Left lung (tissue), 10 donors: Measurements from ENCODE around the gene CAMTA1. TPM values are rescaled to one million over a fixed set of nuclear protein-coding genes. Genes with fewer than 3 reads are reported as not detected.

Source experiments
- ATAC-seq: fragments of 200-7000 bp; cut with Tn5 transposase; one replicate; pipeline ENCODE4 v1.9.1; 2020; ENCODE audit warnings: moderate library complexity
- DNase-seq, 4 donors: peaks; one replicate each; pipeline ENCODE4 v3.0.0-alpha.2; 2013 to 2020
- H3K27ac ChIP-seq, 2 donors: fragments of 200-600 bp; sonication (generic) in 1 of 2; one replicate each; pipeline versions ENCODE4 v1.5.0 to v1.8.0; 2020 to 2021
- H3K27me3 ChIP-seq, 2 donors: fragments of 200-600 bp; sonication (generic) in 1 of 2; one replicate each; pipeline versions ENCODE4 v1.5.0 to v1.8.0; 2020 to 2021
- H3K36me3 ChIP-seq, 2 donors: fragments of 200-600 bp; sonication (generic) in 1 of 2; one replicate each; pipeline versions ENCODE4 v1.5.0 to v1.8.0; 2020 to 2021
- H3K4me1 ChIP-seq, 2 donors: fragments of 200-600 bp; one replicate each; pipeline ENCODE4 v1.8.0; 2021
- H3K4me3 ChIP-seq, 2 donors: fragments of 200-600 bp; sonication (generic) in 1 of 2; one replicate each; pipeline versions ENCODE4 v1.5.0 to v1.8.0; 2020 to 2021; ENCODE audit warnings: mild to moderate bottlenecking in 1 of 2
- H3K9me3 ChIP-seq, 2 donors: fragments of 200-600 bp; sonication (generic) in 1 of 2; one replicate each; pipeline versions ENCODE4 v1.5.0 to v1.8.0; 2020 to 2021
- intact Hi-C, 2 donors: fragments of 100-400 bp; cut with DNase I; formaldehyde crosslinking; loops; one replicate each; pipeline versions ENCODE4 v1.11.2 to v1.14.2; 2022
- polyA plus RNA-seq, 6 donors: library from polyadenylated mRNA; unstranded; fragments of 120-200 nt; gene quantifications; one replicate each; pipeline ENCODE4 v1.2.1, GENCODE V29; 2013; ENCODE audit not compliant: insufficient read length in 6 of 6
- total RNA-seq, 2 donors: library from RNA; stranded (reverse); fragmentation: NEBNext Ultra II Directional; extraction: Animal tissue kit (Norgen Biotek cat#: 25700); gene quantifications; one replicate each; pipeline ENCODE4 v1.2.1, GENCODE V29; 2021
- TF ChIP-seq, protein P1 (sequence below), 2 donors: fragments of 200-600 bp; sonication (generic) in 1 of 2; IDR thresholded peaks; one replicate each; pipeline versions ENCODE4 v1.5.0 to v1.8.0; 2021; ENCODE audit warnings: antibody characterized with exemption in 2 of 2
- donor health status: DM: no; HTN: yes; CAD: no.
- donor health status: DM: no; HTN: no; CAD: no.

Gene CAMTA1
- total and polyA plus RNA-seq, 8 donors = 42.7 to 69.1 (median 49.4) TPM

DNA sequence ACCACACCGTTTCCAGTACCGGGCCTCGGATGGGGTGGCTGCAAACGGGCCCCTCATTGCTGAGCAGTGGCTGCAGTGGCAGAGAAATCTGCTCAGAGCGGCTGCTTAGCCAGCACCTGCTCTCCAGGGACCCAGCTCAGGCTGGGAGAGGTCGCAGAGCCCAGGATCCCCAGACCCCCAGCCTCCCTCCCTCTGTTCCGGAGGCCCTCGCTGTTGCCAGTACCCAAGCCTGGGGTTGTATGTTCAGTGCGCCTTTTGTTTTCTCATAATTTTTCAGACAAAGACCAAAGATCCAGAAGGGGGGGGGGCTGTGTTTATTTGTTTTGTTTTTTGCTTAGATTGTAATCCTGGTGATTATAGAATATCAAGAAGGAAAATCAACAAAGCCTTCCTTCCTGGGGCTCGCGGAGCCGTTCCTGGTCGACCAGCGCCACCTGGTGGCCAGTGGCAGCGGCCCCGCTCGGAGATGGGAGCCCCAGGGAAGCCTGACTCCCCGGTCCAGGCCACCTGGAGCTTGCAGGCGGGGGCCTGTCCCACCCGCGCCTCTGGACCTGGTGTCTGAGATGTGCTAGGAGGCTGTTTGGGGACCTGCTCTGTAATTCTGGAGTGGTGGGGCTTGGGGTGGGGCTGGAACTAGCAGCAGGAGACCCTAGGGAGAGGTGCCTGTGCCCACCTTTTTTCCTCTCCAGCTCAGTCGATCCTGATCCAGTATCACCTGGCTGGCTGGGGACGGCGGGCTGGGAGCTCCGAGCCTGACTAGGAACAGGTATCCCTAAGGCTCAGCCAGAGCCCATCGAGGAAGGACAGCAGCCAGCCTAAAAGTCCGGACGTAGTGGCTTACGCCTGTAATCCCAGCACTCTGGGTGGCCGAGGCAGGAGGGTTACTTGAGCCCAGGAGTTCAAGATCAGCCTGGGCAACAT is 862.0 kb downstream of the CAMTA1 start:
- Histone ChIP-seq H3K4me1 (peaks cover 0 to 23% of the 10 kb centered on the region in 2 donors), H3K9me3 (no peaks in the 10 kb centered on the region), H3K27ac (no peak overlapping the region), H3K4me3 (no peak overlapping the region), H3K36me3 (no peaks in the 10 kb centered on the region), H3K27me3 (peaks cover 0 to 15% of the 10 kb centered on the region in 2 donors)
- ATAC-seq (peak; percentile 53), DNase-seq (peak in 3 of 4 donors; percentile 64 to 94 (median 70))
- TF ChIP-seq, protein P1, sequence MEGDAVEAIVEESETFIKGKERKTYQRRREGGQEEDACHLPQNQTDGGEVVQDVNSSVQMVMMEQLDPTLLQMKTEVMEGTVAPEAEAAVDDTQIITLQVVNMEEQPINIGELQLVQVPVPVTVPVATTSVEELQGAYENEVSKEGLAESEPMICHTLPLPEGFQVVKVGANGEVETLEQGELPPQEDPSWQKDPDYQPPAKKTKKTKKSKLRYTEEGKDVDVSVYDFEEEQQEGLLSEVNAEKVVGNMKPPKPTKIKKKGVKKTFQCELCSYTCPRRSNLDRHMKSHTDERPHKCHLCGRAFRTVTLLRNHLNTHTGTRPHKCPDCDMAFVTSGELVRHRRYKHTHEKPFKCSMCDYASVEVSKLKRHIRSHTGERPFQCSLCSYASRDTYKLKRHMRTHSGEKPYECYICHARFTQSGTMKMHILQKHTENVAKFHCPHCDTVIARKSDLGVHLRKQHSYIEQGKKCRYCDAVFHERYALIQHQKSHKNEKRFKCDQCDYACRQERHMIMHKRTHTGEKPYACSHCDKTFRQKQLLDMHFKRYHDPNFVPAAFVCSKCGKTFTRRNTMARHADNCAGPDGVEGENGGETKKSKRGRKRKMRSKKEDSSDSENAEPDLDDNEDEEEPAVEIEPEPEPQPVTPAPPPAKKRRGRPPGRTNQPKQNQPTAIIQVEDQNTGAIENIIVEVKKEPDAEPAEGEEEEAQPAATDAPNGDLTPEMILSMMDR (IDR thresholded peaks at IDR 0.05) = peak; percentile 93 to 94
- intact Hi-C loops = loop anchor here in 1 of 2 donors (10.0 kb wide), 1 partner anchor 192 kb away; no protein-coding TSS in a partner anchor

DNA sequence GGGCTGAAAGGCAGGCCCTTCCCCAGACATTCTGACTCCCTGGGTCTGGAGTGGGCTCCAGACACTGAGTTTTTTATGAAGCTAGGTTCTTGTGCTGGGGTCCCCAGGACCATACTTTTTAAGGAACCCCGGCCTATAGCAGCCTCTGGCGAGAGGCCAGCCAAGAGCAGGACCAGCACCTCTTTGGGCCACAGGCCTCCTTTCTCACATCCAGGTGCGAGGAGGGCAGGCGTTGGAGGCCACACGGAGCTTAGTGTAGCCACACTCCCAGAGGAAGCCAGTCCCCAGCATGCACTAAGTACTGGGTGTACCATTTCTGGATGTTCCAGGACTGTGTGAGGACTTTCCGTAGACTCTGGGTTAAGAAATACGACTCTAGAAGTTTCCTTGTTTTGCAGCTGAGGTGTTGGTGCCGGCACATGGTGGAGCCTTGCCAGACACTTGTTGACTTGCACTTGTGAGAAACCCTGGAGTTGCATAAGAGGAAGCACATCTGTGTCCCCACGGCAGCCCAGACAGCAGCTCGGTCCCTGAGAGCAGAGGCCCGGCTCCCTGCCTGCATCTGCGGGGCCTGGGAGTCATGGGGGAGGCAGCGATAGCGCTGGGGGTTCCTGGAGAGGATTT is 863.6 kb downstream of the CAMTA1 start:
- TF ChIP-seq, protein P1 (IDR thresholded peaks at IDR 0.05) = no peak
- no peak overlapping the region for H3K4me3 ChIP-seq
- peak overlapping the region; percentile 5 to 75 for H3K27ac ChIP-seq
- peaks cover 0 to 15% of the 10 kb centered on the region in 2 donors for H3K27me3 ChIP-seq
- H3K4me1 ChIP-seq = peaks cover 0 to 23% of the 10 kb centered on the region in 2 donors
- H3K9me3 ChIP-seq = no peaks in the 10 kb centered on the region
- ATAC-seq (peak; percentile 74), DNase-seq (peak in 3 of 4 donors; percentile 64 to 82 (median 78))
- intact Hi-C loops = loop anchor here in 1 of 2 donors (10.0 kb wide), 1 partner anchor 194 kb away; no protein-coding TSS in a partner anchor
- no peaks in the 10 kb centered on the region for H3K36me3 ChIP-seq

DNA sequence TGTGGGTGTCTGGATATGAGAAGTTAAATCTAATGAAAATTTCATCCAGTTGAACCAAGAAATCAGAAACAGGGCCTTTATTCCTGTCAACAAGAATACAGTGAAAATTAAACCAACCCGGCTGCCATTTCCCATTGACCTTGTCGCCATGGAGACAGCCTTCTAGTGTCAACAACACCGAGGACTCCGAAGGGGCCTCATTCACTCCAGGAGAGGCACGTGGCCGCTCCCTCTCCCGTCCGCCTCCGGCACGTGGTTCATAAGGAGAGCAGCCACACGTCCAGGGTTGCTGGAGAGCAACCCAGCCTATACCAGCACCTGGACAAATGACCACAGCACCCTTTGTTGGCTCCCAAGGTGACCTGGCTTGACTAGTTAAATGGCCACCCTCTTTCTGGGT is 865.5 kb downstream of the CAMTA1 start:
- Histone ChIP-seq H3K36me3 (no peaks in the 10 kb centered on the region), H3K9me3 (no peaks in the 10 kb centered on the region), H3K4me3 (no peak overlapping the region), H3K27ac (no peak overlapping the region), H3K27me3 (peaks cover 0 to 15% of the 10 kb centered on the region in 2 donors), H3K4me1 (peaks cover 0 to 23% of the 10 kb centered on the region in 2 donors)
- ATAC-seq (peak; percentile 59), DNase-seq (peak in 3 of 4 donors; percentile 59 to 77 (median 76))
- TF ChIP-seq, protein P1 (IDR thresholded peaks at IDR 0.05) = no peak
- intact Hi-C loops = no loop called here

DNA sequence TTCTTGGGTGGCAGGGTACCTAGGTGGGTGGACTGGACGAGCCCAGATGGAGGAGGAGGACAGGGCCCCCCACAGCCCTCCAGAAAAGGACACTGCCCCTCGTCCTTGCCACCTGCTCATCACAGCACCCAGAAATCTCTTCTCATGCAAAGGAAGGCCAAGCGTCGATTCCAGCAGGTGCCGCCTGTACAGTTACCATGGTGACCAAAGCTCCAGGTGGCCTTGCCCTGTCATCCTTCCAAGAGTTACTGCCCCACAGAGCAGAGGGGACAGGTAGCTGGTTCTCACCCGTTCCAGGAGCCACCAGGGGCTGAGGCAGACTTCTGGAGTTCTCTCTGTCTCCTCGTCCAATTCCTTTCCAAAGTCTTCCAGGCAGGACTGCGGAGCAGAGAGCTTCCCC is 865.9 kb downstream of the CAMTA1 start:
- Histone ChIP-seq H3K4me1 (peaks cover 0 to 23% of the 10 kb centered on the region in 2 donors), H3K27me3 (peaks cover 0 to 15% of the 10 kb centered on the region in 2 donors), H3K36me3 (no peaks in the 10 kb centered on the region), H3K4me3 (no peak overlapping the region), H3K9me3 (no peaks in the 10 kb centered on the region), H3K27ac (no peak overlapping the region)
- intact Hi-C loops = no loop called here
- TF ChIP-seq, protein P1 (IDR thresholded peaks at IDR 0.05) = no peak
- DNase-seq (peak in 1 of 4 donors; percentile 24), ATAC-seq (no peak)

DNA sequence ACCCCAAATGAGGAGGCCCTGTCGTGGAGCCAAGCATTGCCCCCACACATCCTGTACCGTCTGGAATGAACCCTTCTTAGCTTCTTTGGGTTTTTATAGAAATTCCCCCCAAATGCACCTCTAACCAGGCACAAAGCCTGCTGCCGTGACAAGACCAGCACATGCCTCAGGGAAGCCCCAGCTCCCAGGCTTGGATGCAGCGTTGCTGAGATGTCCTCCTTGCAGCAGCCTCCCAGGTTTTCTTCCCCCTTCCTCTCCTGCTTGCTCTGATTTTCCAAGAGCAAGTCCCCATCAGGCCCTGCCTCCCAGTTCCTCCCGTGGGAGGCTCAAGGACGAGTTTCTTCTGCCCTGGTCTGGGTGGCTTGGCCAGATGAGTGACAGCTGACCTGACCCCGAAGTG is 866.8 kb downstream of the CAMTA1 start:
- H3K9me3 ChIP-seq = no peaks in the 10 kb centered on the region
- H3K27me3 ChIP-seq = peaks cover 0 to 15% of the 10 kb centered on the region in 2 donors

More for the DNA sequence above, 866.8 kb downstream of the CAMTA1 start:
- DNase-seq (no peak), ATAC-seq (no peak)
- Histone ChIP-seq H3K36me3 (no peaks in the 10 kb centered on the region), H3K4me1 (peaks cover 0 to 23% of the 10 kb centered on the region in 2 donors), H3K4me3 (no peak overlapping the region), H3K27ac (no peak overlapping the region)
- TF ChIP-seq, protein P1 (IDR thresholded peaks at IDR 0.05) = no peak
- intact Hi-C loops = no loop called here
